Measurements from ENCODE around the gene TPRA1. TPM values are rescaled to one million over a fixed set of nuclear protein-coding genes. Genes with fewer than 3 reads are reported as not detected.
"Not testable (repeated sequence)": the region's sequence is repeated elsewhere in the genome, so short reads cannot be mapped to it uniquely, and the experiment has no call there.

The TPRA1 gene
- total and polyA plus RNA-seq, 5 experiments from 2014 or later: 14.8 to 34.7 (median 27.6) TPM

- Mint-ChIP-seq H3K4me3 (no peak overlapping the region), H3K27me3 (peaks cover 0 to 21% (median 7%) of the 10 kb centered on the region in 5 donors), H3K27ac (peak overlapping the region in 1 of 10 donors; percentile 92)
Measured at GRCh38 chr3:127536830-127537812, 53.4 kb downstream of the TPRA1 start.

GRCh38 chr3:127535901-127536829 is 54.4 kb downstream of the TPRA1 start:
- no peak for DNase-seq
- H3K4me3 Mint-ChIP-seq: peak overlapping the region in 1 of 10 donors; percentile 19
- H3K36me3 Mint-ChIP-seq: no peaks in the 10 kb centered on the region
- ATAC-seq: no peak
- H3K27ac Mint-ChIP-seq: peak overlapping the region in 2 of 10 donors; percentile 27 to 92
- POLR2A ChIA-PET: no interaction called here
- no peaks in the 10 kb centered on the region for H3K9me3 Mint-ChIP-seq
- H3K4me1 Mint-ChIP-seq: peaks cover 2 to 7% (median 4%) of the 10 kb centered on the region in 4 donors
- H3K27me3 Mint-ChIP-seq: peaks cover 0 to 21% (median 7%) of the 10 kb centered on the region in 5 donors

More at GRCh38 chr3:127536830-127537812, 53.4 kb downstream of the TPRA1 start:
- POLR2A ChIA-PET: no interaction called here
- ATAC-seq (no peak), DNase-seq (no peak)
- Mint-ChIP-seq H3K9me3 (no peaks in the 10 kb centered on the region), H3K4me1 (peaks cover 2 to 7% (median 4%) of the 10 kb centered on the region in 4 donors), H3K36me3 (no peaks in the 10 kb centered on the region)

GRCh38 chr3:127535106-127535785 is 55.3 kb downstream of the TPRA1 start:
- ATAC-seq (no peak), DNase-seq (no peak)
- Mint-ChIP-seq H3K36me3 (no peaks in the 10 kb centered on the region), H3K27ac (peak overlapping the region in 2 of 10 donors; percentile 40 to 48), H3K4me3 (no peak overlapping the region), H3K27me3 (peaks cover 0 to 21% (median 7%) of the 10 kb centered on the region in 5 donors), H3K9me3 (no peaks in the 10 kb centered on the region), H3K4me1 (peaks cover 2 to 7% (median 4%) of the 10 kb centered on the region in 4 donors)
- POLR2A ChIA-PET: no interaction called here

GRCh38 chr3:127534564-127534963 is 56.0 kb downstream of the TPRA1 start:
- POLR2A ChIA-PET: no interaction called here
- DNase-seq: no peak
- no peak overlapping the region for H3K4me3 Mint-ChIP-seq
- no peaks in the 10 kb centered on the region for H3K36me3 Mint-ChIP-seq
- no peaks in the 10 kb centered on the region for H3K9me3 Mint-ChIP-seq
- peaks cover 2 to 7% (median 4%) of the 10 kb centered on the region in 4 donors for H3K4me1 Mint-ChIP-seq
- ATAC-seq: no peak
- H3K27me3 Mint-ChIP-seq: peaks cover 0 to 21% (median 7%) of the 10 kb centered on the region in 5 donors
- no peak overlapping the region for H3K27ac Mint-ChIP-seq

GRCh38 chr3:127534161-127534451 is 56.4 kb downstream of the TPRA1 start:
- Mint-ChIP-seq H3K4me1 (peaks cover 2 to 7% (median 4%) of the 10 kb centered on the region in 4 donors), H3K27ac (no peak overlapping the region), H3K27me3 (peaks cover 0 to 21% (median 7%) of the 10 kb centered on the region in 5 donors), H3K36me3 (no peaks in the 10 kb centered on the region), H3K4me3 (no peak overlapping the region), H3K9me3 (no peaks in the 10 kb centered on the region)
- ATAC-seq (no peak), DNase-seq (no peak)
- POLR2A ChIA-PET: no interaction called here

- H3K27ac Mint-ChIP-seq: no peak overlapping the region
- no peak for ATAC-seq
- H3K27me3 Mint-ChIP-seq: peaks cover 0 to 18% (median 10%) of the 10 kb centered on the region in 5 donors
- POLR2A ChIA-PET: no interaction called here
- peaks cover 2 to 7% (median 4%) of the 10 kb centered on the region in 4 donors for H3K4me1 Mint-ChIP-seq
- no peak for DNase-seq
- H3K9me3 Mint-ChIP-seq: no peaks in the 10 kb centered on the region
- H3K4me3 Mint-ChIP-seq: no peak overlapping the region
- H3K36me3 Mint-ChIP-seq: no peaks in the 10 kb centered on the region
Measured at GRCh38 chr3:127532561-127533203, 57.9 kb downstream of the TPRA1 start.

- H3K9me3 Mint-ChIP-seq: no peaks in the 10 kb centered on the region
- H3K4me3 Mint-ChIP-seq: no peak overlapping the region
- H3K27me3 Mint-ChIP-seq: peaks cover 0 to 15% (median 10%) of the 10 kb centered on the region in 5 donors
- DNase-seq: no peak
- no peaks in the 10 kb centered on the region for H3K36me3 Mint-ChIP-seq
- POLR2A ChIA-PET: no interaction called here
- no peak for ATAC-seq
- peak overlapping the region in 1 of 10 donors; percentile 77 for H3K27ac Mint-ChIP-seq
- peaks cover 2 to 7% (median 4%) of the 10 kb centered on the region in 4 donors for H3K4me1 Mint-ChIP-seq
Measured at GRCh38 chr3:127531821-127532220, 58.7 kb downstream of the TPRA1 start.

- DNase-seq, H3K36me3 Mint-ChIP-seq, H3K9me3 Mint-ChIP-seq, ATAC-seq, H3K4me1 Mint-ChIP-seq, POLR2A ChIA-PET, H3K4me3 Mint-ChIP-seq: not testable (repeated sequence)
- Mint-ChIP-seq H3K27me3 (peaks cover 5 to 15% (median 12%) of the 10 kb centered on the region in 5 donors), H3K27ac (peak overlapping the region in 1 of 10 donors; percentile 23)
Measured at GRCh38 chr3:127530863-127531262, 59.7 kb downstream of the TPRA1 start.

- H3K4me3 Mint-ChIP-seq: no peak overlapping the region
- no peaks in the 10 kb centered on the region for H3K4me1 Mint-ChIP-seq
- H3K9me3 Mint-ChIP-seq: no peaks in the 10 kb centered on the region
- DNase-seq: no peak
- POLR2A ChIA-PET: no interaction called here
- peaks cover 8 to 21% (median 14%) of the 10 kb centered on the region in 5 donors for H3K27me3 Mint-ChIP-seq
- H3K36me3 Mint-ChIP-seq: no peaks in the 10 kb centered on the region
- H3K27ac Mint-ChIP-seq: no peak overlapping the region
- ATAC-seq: no peak
Measured at GRCh38 chr3:127529346-127530188, 61.0 kb downstream of the TPRA1 start.

GRCh38 chr3:127525373-127525772 is 65.2 kb downstream of the TPRA1 start:
- H3K36me3 Mint-ChIP-seq: peaks cover 0 to 9% (median 0%) of the 10 kb centered on the region in 3 donors
- no peaks in the 10 kb centered on the region for H3K4me1 Mint-ChIP-seq

GRCh38 chr3:127524296-127524896 is 66.1 kb downstream of the TPRA1 start:
- ATAC-seq (no peak), DNase-seq (no peak)
- no peaks in the 10 kb centered on the region for H3K4me1 Mint-ChIP-seq
- POLR2A ChIA-PET: no interaction called here
- no peak overlapping the region for H3K27ac Mint-ChIP-seq
- H3K9me3 Mint-ChIP-seq: peaks cover 0 to 11% (median 3%) of the 10 kb centered on the region in 9 donors
- no peak overlapping the region for H3K4me3 Mint-ChIP-seq
- peaks cover 0 to 9% (median 0%) of the 10 kb centered on the region in 3 donors for H3K36me3 Mint-ChIP-seq
- H3K27me3 Mint-ChIP-seq: peaks cover 10 to 24% (median 21%) of the 10 kb centered on the region in 5 donors

More at GRCh38 chr3:127525373-127525772, 65.2 kb downstream of the TPRA1 start:
- POLR2A ChIA-PET: no interaction called here
- H3K27ac Mint-ChIP-seq: no peak overlapping the region
- DNase-seq (no peak), ATAC-seq (no peak)
- peaks cover 0 to 11% (median 3%) of the 10 kb centered on the region in 9 donors for H3K9me3 Mint-ChIP-seq
- H3K27me3 Mint-ChIP-seq: peaks cover 10 to 24% (median 21%) of the 10 kb centered on the region in 5 donors
- H3K4me3 Mint-ChIP-seq: no peak overlapping the region
